GM12878 (cell line): ENCODE data around the gene PON1. TPM values are rescaled to one million over a fixed set of nuclear protein-coding genes. Genes with fewer than 3 reads are reported as not detected.

Source experiments
- ATAC-seq: fragments of 200-7000 bp; cut with Tn5 transposase; 3 replicates; pipeline ENCODE4 v1.9.1; 2020; ENCODE audit warnings: mild to moderate bottlenecking, moderate library complexity
- BruUV-seq: library from RNA; stranded (reverse); fragments of 400-500 nt; replicated peaks from 2 replicates; lab custom pipeline; 2021; lab: Mats Ljungman, UMichigan
- CTCF ChIA-PET: fragments of 300-600 bp; sonication (Branson Sonifier 250); formaldehyde crosslinking; extraction: SDS; loops from one replicate; lab custom pipeline; 2021; ENCODE audit warnings: inconsistent platforms; lab: Yijun Ruan, JAX
- POLR2A ChIA-PET: fragments of 350-600 bp; formaldehyde crosslinking; extraction: SDS; loops from one replicate; lab custom pipeline; 2021; ENCODE audit warnings: inconsistent platforms; lab: Charles Lee
- RAD21 ChIA-PET: fragments of 300-600 bp; sonication (Branson Sonifier 250); formaldehyde crosslinking; loops from one replicate; lab custom pipeline; 2023; ENCODE audit warnings: antibody characterized with exemption; ENCODE audit not compliant: unreplicated experiment; lab: Charles Lee
- SMC1A ChIA-PET: fragments of 300-600 bp; sonication (Branson Sonifier 250); formaldehyde crosslinking; loops from one replicate; lab custom pipeline; 2023; ENCODE audit not compliant: unreplicated experiment, uncharacterized antibody; lab: Charles Lee
- DNase-seq: peaks from one replicate; pipeline ENCODE4 v3.0.0-alpha.2; 2011; ENCODE audit warnings: low read depth, low spot score
- FAIRE-seq: peaks from 3 replicates; lab custom pipeline; 2011; peaks lifted over from hg19 to GRCh38; lab: Jason Lieb, UNC
- H2AFZ ChIP-seq: 2 replicates; pipeline ENCODE4 v1.6.0; 2011; ENCODE audit warnings: low read depth, low read length, control low read depth; ENCODE audit not compliant: control insufficient read depth
- H3K27ac ChIP-seq: 2 replicates; pipeline ENCODE4 v1.5.1; 2011; ENCODE audit warnings: control low read depth; ENCODE audit not compliant: control insufficient read depth, insufficient read depth
- H3K27me3 ChIP-seq, 2 experiments: replicated peaks in 1 of 2; 2 replicates each; pipeline versions ENCODE4 v1.6.0 to v1.6.1; 2011; ENCODE audit warnings: low read length in 1 of 2; ENCODE audit not compliant: control insufficient read depth in 2 of 2, insufficient read depth in 2 of 2
- H3K36me3 ChIP-seq, 2 experiments: 2 replicates each; pipeline ENCODE4 v1.5.1; 2011; ENCODE audit warnings: low read length in 1 of 2; ENCODE audit not compliant: control insufficient read depth in 2 of 2, insufficient read depth in 2 of 2
- H3K4me1 ChIP-seq: 2 replicates; pipeline ENCODE4 v1.6.1; 2011; ENCODE audit warnings: mild to moderate bottlenecking, low read length, moderate library complexity, mixed read lengths; ENCODE audit not compliant: control insufficient read depth, insufficient read depth
- H3K4me2 ChIP-seq: 2 replicates; pipeline ENCODE4 v1.6.0; 2011; ENCODE audit warnings: control low read depth; ENCODE audit not compliant: control insufficient read depth, insufficient read depth
- H3K4me3 ChIP-seq: fragments of 200-600 bp; sonication (generic); 2 replicates; pipeline ENCODE4 v1.5.1; 2016
- H3K79me2 ChIP-seq: 2 replicates; pipeline ENCODE4 v1.6.0; 2011; ENCODE audit warnings: low read length; ENCODE audit not compliant: control insufficient read depth, insufficient read depth
- H3K9ac ChIP-seq: 2 replicates; pipeline ENCODE4 v1.8.0; 2011; ENCODE audit warnings: low read length, control low read depth, mixed read lengths; ENCODE audit not compliant: control insufficient read depth, insufficient read depth
- H3K9me3 ChIP-seq: replicated peaks from 3 replicates; pipeline ENCODE4 v1.5.1; 2011; ENCODE audit warnings: mild to moderate bottlenecking, low read length; ENCODE audit not compliant: control insufficient read depth, insufficient read depth
- H4K20me1 ChIP-seq: 2 replicates; pipeline ENCODE4 v1.6.0; 2011; ENCODE audit not compliant: control insufficient read depth, insufficient read depth
- CEBPZ ChIP-seq: fragments of 150-350 bp; IDR thresholded peaks from 2 replicates; pipeline ENCODE4 v1.6.1; 2016; ENCODE audit warnings: low read depth, low read length
- GABPA ChIP-seq: IDR thresholded peaks from 2 replicates; pipeline ENCODE4 v1.6.1; 2014; ENCODE audit warnings: antibody characterized with exemption, low read depth, mild to moderate bottlenecking, inconsistent platforms
- HDAC2 ChIP-seq: fragments of 200-600 bp; sonication (generic); IDR thresholded peaks from 2 replicates; pipeline ENCODE4 v1.6.1; 2017
- HDAC6 ChIP-seq: fragments of 200-600 bp; sonication (generic); IDR thresholded peaks from one replicate; pipeline ENCODE4 v1.8.0; 2017; ENCODE audit warnings: antibody characterized with exemption; ENCODE audit not compliant: unreplicated experiment
- JUND ChIP-seq: IDR thresholded peaks from 2 replicates; pipeline ENCODE4 v1.6.1; 2012; ENCODE audit warnings: low read depth, mild to moderate bottlenecking, low read length, improper control_type of control experiment, moderate library complexity
- KAT2A ChIP-seq: conservative IDR thresholded peaks from 2 replicates; pipeline ENCODE4 v1.6.1; 2011; ENCODE audit warnings: low read depth, low read length; ENCODE audit not compliant: control insufficient read depth
- NR2F1 ChIP-seq: fragments of 450-650 bp; conservative IDR thresholded peaks from 2 replicates; pipeline ENCODE4 v1.6.1; 2017; ENCODE audit warnings: mild to moderate bottlenecking
- POLR2AphosphoS2 ChIP-seq: IDR thresholded peaks from 2 replicates; pipeline ENCODE4 v1.6.1; 2011; ENCODE audit warnings: low read depth, mild to moderate bottlenecking, low read length, improper control_type of control experiment, moderate library complexity
- SMARCA5 ChIP-seq: fragments of 450-650 bp; IDR thresholded peaks from 2 replicates; pipeline ENCODE4 v1.6.1; 2017; ENCODE audit warnings: mild to moderate bottlenecking
- TCF12 ChIP-seq: IDR thresholded peaks from 2 replicates; pipeline ENCODE4 v1.6.1; 2011; ENCODE audit warnings: low read depth, mild to moderate bottlenecking, low read length
- YBX1 ChIP-seq: fragments of 450-650 bp; IDR thresholded peaks from 2 replicates; pipeline ENCODE4 v1.6.1; 2016; ENCODE audit warnings: antibody characterized with exemption
- ZNF622 ChIP-seq: fragments of 450-650 bp; IDR thresholded peaks from 2 replicates; pipeline ENCODE4 v1.6.1; 2017; ENCODE audit warnings: mild to moderate bottlenecking, inconsistent platforms
- WGBS: methylation state at CpG from one replicate; pipeline ENCODE4 v1.1.6; 2016; ENCODE audit warnings: low lambda C conversion rate; ENCODE audit not compliant: insufficient replicate concordance, insufficient coverage; ENCODE audit errors: missing lambda C conversion rate; 5-methylcytosine and 5-hydroxymethylcytosine counted together
- in situ Hi-C: fragments of 300-500 bp; cut with MboI; formaldehyde crosslinking; loops from 9 replicates; pipeline ENCODE4 v1.14.3; 2018; ENCODE audit warnings: mixed read lengths
- intact Hi-C: fragments of 100-400 bp; cut with micrococcal nuclease; formaldehyde crosslinking; loops from one replicate; pipeline ENCODE4 v1.14.2; 2022; ENCODE audit not compliant: unreplicated experiment
- polyA plus RNA-seq, 11 experiments: library from polyadenylated mRNA; depleted of rRNA in 4 of 11; unstranded in 6 of 11; stranded (reverse) in 5 of 11; fragments of >200 nt; fragmentation: Nextera tagmentation in 4 of 11; fragmentation: Illumina TruSeq in 1 of 11; extraction: Ambion mirVana in 4 of 11; extraction: Trizol in 1 of 11; gene quantifications; 1 replicate in 1 of 11; 2 replicates in 10 of 11; pipeline versions ENCODE4 v1.2.1 to v1.2.3, GENCODE V29; 2011 to 2016; ENCODE audit warnings: inconsistent platforms in 2 of 11, missing spikeins in 2 of 11, low read depth in 1 of 11
- total RNA-seq, 4 experiments: library from RNA; depleted of rRNA in 3 of 4; stranded (reverse); fragments of >200 nt in 3 of 4; fragmentation: Illumina TruSeq in 1 of 4; extraction: Trizol in 1 of 4; gene quantifications; 2 replicates each; pipeline versions ENCODE4 v1.2.1 to v1.2.3, GENCODE V29; 2013 to 2021

PON1 gene
- total and polyA plus RNA-seq, 10 of the 15 experiments (the other 5 are each of a cell fraction or from before 2014, with no cell fraction given) = 0.10 to 0.26 (median 0.23) TPM; not detected in 4

- FAIRE-seq (no peak), DNase-seq (no peak), ATAC-seq (no peak; the same call in 1 of the 3 replicates)
- ChIA-PET CTCF (interaction anchor here (1.4 to 3.3 kb wide), 3 partner anchors 14 to 17 kb away, joined by 5 to 18 read pairs (median 9); no protein-coding TSS in a partner anchor), POLR2A (no interaction called here), RAD21 (interaction anchor here (2.2 kb wide), 1 partner anchor 213 kb away, joined by 8 read pairs; no protein-coding TSS in a partner anchor), SMC1A (interaction anchor here (0.6 to 1.0 kb wide), 2 partner anchors 13 to 1280 kb away, joined by 3 to 5 read pairs; no protein-coding TSS in a partner anchor)
- H3K79me2 ChIP-seq = no peaks in the 10 kb centered on the region
- no peak overlapping the region for H3K27ac ChIP-seq
- no peaks in the 10 kb centered on the region for H3K27me3 ChIP-seq
- no peaks in the 10 kb centered on the region for H3K4me1 ChIP-seq
- TF ChIP-seq POLR2AphosphoS2 = no peak
- no peak for TF ChIP-seq KAT2A
- no peak for TF ChIP-seq HDAC2
- TF ChIP-seq TCF12 = no peak
- TF ChIP-seq NR2F1 = no peak
- no peak for TF ChIP-seq ZNF622
- TF ChIP-seq SMARCA5 = no peak
- no peak for TF ChIP-seq YBX1
- TF ChIP-seq CEBPZ = no peak
- no peak for TF ChIP-seq GABPA
- no peak for TF ChIP-seq HDAC6
- no peak for TF ChIP-seq JUND
- no peak overlapping the region for H3K4me3 ChIP-seq
- H3K9me3 ChIP-seq = no peaks in the 10 kb centered on the region
- no peak overlapping the region for H3K9ac ChIP-seq
- in situ Hi-C loops = no loop called here
- no peak overlapping the region for H2AFZ ChIP-seq
- intact Hi-C loops = no loop called here
- no peak overlapping the region for H3K4me2 ChIP-seq
- BruUV-seq = no TSS peak
- 37% methylated on average over 4 of the region's 4 CpGs for WGBS
- no peaks in the 10 kb centered on the region for H4K20me1 ChIP-seq
- H3K36me3 ChIP-seq = no peaks in the 10 kb centered on the region
Observed at GRCh38 chr7:95263785-95264362, 60.5 kb downstream of the PON1 start.
